ENCODE measurements around the gene GATA5.

GATA5 gene

GRCh38 chr20:62486484-62486883, 10.7 kb upstream of the GATA5 start:
- no peak for DNase-seq

GRCh38 chr20:62485701-62486089, 9.9 kb upstream of the GATA5 start:
- DNase-seq, result no peak

DNA sequence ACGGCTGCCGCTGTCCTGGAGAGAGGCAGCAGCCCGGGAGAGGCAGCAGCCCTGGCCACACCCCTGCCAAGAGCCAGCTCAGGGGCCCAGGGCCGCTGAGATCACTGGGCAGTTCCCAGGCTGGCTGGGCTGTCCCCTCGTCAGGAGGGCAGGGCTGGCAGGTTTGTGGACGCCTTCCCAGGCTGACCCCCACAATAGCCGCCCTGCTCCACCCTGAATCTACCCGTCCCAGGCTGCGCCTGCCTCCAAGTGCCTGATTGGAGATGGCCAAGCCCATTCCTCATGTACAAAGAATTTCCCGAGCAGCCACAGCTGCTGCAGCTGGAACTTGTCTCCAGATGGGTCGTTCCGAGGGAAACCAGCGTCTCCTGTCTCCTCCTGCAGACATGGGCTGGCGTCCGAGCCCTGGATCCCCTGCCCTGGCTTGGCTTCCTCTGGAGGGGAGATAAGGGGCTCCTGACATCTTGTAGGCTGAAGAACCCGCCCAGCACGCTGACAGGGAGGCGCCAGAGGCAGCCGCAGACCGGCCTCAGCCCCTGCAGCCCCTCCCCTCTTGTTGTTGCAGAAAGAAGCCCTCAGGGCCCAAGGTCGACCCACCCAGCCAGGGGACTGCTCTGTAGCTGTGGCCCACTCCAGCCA, 9.4 kb upstream of the GATA5 start:
- DNase-seq, result no peak

GRCh38 chr20:62484478-62484877, 8.7 kb upstream of the GATA5 start:
- no peak for DNase-seq

- DNase-seq, result no peak
Measured at GRCh38 chr20:62483613-62484458, 8.0 kb upstream of the GATA5 start.

- no peak for DNase-seq
Measured at GRCh38 chr20:62482974-62483373, 7.2 kb upstream of the GATA5 start.

- DNase-seq, result no peak
Measured at GRCh38 chr20:62482146-62482809, 6.5 kb upstream of the GATA5 start.

DNA sequence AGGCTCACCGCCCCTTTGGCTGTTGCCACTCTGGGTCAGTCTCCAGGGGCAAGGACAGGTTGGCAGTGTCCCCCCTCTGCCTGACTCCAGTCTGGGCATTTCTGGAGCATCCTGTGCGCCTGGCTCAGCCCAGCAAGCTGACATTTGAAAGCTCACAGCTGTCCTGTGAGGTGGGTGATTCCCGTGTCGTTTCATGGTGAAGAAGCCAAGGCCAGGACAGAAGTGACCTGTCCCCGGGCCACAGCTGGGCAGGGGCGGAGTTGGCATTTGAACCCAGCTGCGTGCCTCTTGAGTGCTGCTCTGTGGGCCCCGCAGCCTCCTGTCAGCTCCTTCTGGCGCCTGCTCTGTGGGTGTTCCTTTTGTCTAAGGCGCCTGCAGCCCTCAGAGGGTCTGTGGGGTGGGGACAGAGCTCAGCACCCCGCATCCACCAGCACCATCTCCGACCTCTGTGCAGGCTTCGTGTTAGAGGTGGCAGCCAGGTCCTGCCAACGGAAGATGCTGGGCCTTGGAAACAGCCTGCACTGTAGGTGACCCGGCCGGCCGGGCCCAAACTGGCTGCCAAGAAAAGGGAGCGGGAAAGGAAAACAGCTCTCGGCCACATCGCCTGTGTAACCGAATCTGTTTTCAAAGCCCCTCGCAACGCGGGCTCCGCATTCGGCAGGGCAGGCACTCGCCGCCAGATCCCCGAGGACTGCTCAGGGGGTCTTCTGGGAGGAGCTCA, 5.8 kb upstream of the GATA5 start:
- no peak for DNase-seq

GRCh38 chr20:62480318-62480717, 4.5 kb upstream of the GATA5 start:
- DNase-seq, result no peak

DNA sequence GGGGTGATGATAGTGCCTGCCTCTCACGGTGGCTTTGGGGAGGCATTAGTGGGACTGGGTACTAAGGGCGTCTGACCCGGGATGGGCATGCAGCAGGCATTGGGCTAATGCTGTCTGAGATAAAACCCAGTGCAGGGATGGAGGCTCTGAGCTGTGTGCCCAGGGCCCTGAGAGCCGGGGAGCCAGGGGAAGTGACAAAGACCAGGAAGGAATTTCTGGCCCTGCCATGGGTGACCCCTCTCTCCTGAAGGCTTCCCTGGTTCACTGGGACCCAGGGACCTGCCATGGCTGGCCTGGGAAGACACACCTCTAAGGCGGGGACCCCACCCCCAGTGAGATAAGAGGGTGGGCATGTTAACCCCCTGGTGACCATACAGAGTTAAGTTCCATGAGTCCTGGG, 3.9 kb upstream of the GATA5 start:
- no peak for DNase-seq

DNA sequence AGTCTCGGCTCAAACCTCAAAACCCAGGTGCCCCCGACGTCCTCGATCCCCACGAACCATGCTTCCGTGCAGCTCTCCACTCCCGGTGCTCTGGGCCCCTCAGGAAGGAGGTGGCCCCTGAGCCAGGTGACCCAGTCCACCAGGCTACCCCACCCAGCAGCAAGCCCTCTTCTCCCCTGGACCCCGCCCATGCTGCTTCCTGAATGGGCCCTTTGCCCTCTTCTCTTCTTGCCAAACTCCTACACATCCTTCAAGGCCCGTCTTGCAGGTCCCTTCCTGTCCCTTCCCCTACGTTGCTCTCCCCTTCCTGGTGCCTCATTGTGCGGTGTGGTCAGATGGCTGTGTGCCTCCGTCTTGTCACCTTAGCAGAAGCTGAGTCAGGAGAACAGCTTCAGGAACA, 3.4 kb upstream of the GATA5 start:
- no peak for DNase-seq

- no peak for DNase-seq
Measured at GRCh38 chr20:62477669-62478455, 2.1 kb upstream of the GATA5 start.

GRCh38 chr20:62476056-62476838, 452 bp upstream of the GATA5 start:
- no peak for DNase-seq

DNA sequence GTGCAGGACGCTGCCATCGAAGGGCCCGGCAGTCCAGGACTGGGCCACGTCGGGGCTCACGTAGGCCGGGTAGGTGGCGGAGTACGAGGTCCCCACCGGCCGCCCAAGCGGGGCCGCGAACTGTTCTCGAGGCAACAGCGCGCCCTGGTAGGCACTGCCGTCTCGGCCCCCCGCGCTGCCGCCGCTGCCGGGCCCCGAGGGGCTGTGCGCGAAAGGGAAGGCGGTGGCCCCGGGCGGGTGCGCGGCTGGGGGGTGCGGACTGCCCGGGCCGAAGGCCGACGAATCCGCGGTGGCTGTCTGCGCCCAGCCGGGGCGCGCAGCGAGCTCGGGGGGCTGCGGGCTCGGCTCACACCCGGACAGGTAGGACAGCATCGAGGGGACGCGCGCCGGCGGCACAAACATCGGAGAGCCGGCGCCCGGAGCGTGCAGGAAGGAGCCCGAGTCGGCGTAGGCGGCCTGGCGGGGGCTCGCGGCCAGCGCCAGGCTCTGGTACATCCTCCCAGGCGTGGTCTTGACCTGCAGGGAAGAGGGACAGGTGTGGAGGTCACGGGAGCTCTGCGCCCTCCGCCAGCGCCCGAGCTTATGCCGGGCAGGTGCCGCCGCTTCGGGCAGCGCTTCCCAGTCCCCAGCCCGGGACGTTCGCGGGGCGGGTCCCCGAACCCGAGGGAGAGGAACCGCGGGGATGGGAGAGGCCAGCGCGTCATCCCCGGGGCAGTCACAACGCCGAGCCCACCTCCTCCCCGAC, 596 bp downstream of the GATA5 start:
- no peak for DNase-seq

DNA sequence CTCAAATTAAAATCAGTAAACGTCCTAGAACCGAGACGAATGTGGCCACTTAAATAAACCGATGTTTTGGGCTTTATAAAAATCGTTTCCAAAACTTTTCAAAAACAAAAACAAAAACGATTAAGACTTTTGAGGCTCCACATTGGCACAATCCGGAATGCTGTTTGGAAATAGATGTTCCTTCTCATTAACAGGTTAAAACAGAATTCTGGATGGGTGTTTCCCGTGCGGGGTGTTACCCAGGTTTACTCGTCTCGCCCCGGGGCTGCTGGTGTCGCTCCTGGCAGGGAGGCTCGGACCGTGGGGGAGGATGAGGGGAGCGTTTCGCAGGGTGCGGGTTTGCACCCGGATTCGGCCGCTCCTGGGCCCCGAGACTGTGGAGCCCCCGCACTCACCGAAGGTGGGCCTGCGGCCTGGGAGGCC, 1.2 kb downstream of the GATA5 start:
- no peak for DNase-seq

GRCh38 chr20:62473717-62474603, 1.8 kb downstream of the GATA5 start:
- DNase-seq, result no peak

DNA sequence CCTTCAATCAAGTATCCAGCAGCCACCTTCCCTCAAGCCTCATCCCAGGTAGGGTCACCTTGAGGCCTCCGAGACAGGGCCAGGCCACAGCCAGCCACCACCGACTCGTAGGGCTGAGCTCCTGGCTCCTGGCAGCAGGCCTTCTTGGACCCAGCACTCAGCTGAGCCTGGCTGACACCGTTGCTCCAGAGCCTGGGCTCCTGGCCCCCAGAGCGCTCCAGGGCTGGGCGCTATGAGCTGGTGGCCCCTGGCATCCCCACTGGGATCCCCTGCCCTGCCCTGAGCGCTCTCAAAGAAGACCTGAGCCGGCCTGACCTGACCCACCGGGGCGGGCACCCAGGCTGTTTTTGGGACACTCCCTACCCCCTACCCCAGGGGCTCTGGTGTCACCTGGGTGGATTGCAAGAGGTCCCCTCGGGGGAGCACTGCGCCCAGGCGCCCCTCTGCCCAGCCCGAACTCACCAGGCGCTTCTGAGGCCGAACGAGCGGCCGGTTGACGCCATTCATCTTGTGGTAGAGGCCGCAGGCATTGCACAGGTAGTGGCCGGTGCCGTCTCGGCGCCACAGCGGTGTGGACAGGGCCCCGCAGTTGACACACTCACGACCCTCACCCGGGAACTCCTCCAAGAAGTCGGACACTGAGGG, 2.7 kb downstream of the GATA5 start:
- no peak for DNase-seq

- DNase-seq, result no peak
Measured at GRCh38 chr20:62472138-62472940, 3.5 kb downstream of the GATA5 start.

Measured in activated effector memory CD4-positive, alpha-beta T cell treated with anti-CD3 and anti-CD28 coated beads, Interleukin-2, amount 50 U/mL, for 16 hours (primary cell).